GM12873 (cell line): Measurements from ENCODE around the gene ZNF74.

Experiments
- TF ChIP-seq, protein P1 (sequence below): IDR thresholded peaks from 2 replicates; pipeline ENCODE4 v1.5.1; 2012; ENCODE audit warnings: low read depth, mild to moderate bottlenecking, moderate library complexity, low read length, control low read depth; ENCODE audit not compliant: insufficient read depth; ENCODE audit errors: missing control alignments

ZNF74 gene

DNA sequence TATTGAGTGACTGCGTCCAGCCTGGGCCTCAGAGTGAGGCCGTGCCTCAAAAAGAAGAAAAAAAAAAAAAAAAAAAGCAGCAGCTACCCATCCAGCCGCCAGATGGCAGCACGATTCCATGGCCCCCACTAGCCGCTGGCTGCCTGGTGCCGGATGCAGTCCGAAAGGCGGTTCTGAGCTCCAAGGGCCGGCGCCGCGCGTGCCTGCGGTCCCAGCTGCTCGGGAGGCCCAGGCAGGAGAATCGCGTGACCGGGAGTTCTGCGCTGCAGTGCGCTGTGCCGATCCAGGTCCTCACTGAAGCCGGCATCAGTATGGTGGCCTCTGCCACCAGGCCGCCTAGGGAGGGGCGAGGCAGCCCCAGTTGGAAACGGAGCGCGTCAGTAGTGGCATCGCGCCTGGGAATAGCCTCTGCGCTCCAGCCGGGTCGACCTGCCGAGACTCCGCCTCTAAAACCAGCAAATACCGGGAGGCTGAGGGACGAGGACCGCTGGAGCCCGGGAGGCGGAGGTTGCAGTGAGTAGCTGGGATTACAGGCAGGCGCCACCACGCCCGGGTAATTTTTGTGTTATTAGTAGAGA, 24.3 kb downstream of the ZNF74 start:
- TF ChIP-seq, protein P1, sequence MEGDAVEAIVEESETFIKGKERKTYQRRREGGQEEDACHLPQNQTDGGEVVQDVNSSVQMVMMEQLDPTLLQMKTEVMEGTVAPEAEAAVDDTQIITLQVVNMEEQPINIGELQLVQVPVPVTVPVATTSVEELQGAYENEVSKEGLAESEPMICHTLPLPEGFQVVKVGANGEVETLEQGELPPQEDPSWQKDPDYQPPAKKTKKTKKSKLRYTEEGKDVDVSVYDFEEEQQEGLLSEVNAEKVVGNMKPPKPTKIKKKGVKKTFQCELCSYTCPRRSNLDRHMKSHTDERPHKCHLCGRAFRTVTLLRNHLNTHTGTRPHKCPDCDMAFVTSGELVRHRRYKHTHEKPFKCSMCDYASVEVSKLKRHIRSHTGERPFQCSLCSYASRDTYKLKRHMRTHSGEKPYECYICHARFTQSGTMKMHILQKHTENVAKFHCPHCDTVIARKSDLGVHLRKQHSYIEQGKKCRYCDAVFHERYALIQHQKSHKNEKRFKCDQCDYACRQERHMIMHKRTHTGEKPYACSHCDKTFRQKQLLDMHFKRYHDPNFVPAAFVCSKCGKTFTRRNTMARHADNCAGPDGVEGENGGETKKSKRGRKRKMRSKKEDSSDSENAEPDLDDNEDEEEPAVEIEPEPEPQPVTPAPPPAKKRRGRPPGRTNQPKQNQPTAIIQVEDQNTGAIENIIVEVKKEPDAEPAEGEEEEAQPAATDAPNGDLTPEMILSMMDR, result peak; percentile 85

GRCh38 chr22:20419664-20419951, 25.7 kb downstream of the ZNF74 start:
- TF ChIP-seq, protein P1, result no peak

- TF ChIP-seq, protein P1, result no peak
Measured at GRCh38 chr22:20420157-20420842, 26.3 kb downstream of the ZNF74 start.

GRCh38 chr22:20421507-20421874, 27.5 kb downstream of the ZNF74 start:
- TF ChIP-seq, protein P1, result no peak

DNA sequence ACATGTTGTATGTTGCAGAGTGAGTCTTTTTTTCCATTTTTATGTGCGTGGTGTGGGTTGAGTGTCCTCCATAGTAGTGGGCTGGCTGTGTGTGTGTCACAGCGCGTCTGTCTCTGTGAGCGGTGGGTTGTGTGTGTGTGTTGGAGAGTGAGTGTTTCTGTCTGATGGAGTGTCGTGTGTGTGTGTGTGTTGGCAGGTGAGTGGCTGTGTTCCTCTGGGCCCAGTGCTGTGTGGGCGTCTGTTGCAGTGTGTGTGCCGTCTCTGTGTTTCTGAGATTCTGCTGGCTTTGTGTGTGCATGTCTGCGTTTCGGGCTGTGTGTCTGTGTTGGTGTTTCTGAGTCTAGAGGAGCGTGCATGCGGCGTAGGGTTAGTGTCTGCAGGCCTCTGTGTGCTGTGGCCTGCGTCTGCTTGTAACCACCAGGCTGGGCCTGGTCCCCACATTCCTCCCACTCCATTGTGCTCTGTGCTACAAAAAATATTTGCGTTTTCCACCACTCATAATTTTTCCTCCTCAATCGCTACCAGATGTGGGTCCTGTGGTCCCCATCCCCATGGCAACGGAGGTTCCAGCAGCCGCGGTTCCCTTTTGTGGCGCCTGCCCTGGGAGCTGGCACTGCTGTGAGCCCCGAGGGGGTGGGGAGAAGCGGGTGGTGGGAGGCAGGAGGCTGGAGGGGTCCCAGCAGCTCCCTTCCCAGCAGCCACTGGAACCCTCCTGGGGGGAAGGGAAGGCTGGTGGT, 28.5 kb downstream of the ZNF74 start:
- TF ChIP-seq, protein P1, result no peak

DNA sequence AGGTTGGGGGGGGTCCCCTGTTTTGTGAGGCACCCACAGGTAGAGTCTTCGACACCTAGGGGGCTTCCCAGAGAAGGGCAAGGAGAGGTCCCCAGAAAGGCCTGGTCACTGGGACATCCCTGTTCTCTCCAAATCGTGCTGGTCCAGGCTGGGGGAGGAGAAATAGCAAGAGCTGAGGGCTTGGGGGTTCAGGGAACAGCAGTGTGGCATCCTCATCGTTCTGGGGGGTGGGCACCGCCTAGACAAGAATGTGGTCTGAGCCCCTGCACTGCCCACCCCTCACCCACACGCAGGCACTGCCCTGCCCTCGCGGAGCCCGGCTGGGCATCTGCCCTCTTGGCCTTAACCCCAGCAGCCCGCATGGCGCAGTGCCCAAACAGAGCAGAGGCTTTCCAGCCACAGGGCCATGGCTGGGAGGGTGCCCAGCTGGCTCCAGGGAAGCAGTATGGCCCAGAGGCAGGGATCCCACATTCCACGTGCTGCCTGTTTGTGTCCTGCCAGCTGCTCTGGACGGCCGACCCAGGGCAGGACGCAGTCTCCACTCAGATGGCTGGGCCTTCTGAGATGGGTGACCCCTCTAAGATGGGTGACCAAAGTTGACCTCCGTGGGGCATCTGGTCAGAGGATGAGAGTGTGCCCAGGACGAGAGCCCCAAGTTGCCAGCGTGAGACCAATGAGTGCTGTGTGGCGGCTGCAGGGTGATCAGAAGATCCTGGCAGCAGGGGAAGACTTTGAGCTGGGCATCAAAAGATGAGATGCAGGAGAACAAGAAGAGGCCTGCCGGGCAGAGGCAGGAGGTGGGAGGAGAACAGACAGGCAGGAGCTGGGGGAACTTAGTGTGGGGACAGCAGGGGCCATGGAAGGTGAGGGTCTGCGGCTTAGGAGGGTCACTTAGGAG, 29.3 kb downstream of the ZNF74 start:
- TF ChIP-seq, protein P1, result no peak
